ENCODE results near the gene TM7SF3.
A peak's percentile ranks its signal among the peaks of the same experiment; 100 is the strongest.

Gene TM7SF3

GRCh38 chr12:27006797-27007467 is 7.3 kb downstream of the TM7SF3 start:
- ATAC-seq = no peak
- TF ChIP-seq SNAI2 (CRISPR knock-in tag; IDR thresholded peaks at IDR 0.05) (no peak), GLIS3 (CRISPR knock-in tag; IDR thresholded peaks at IDR 0.05) (no peak)

GRCh38 chr12:27005495-27005894 is 8.7 kb downstream of the TM7SF3 start:
- no peak for ATAC-seq
- TF ChIP-seq ESRRG (CRISPR knock-in tag; IDR thresholded peaks at IDR 0.05) (no peak), ARNTL (CRISPR knock-in tag; IDR thresholded peaks at IDR 0.05; ENCODE audit: borderline replicate concordance, low read depth) (no peak), ZNF565 (CRISPR knock-in tag; conservative IDR thresholded peaks at IDR 0.05; ENCODE audit: low read depth) (no peak), POU6F1 (CRISPR knock-in tag; IDR thresholded peaks at IDR 0.05; ENCODE audit: borderline replicate concordance, low read depth) (no peak)
- TF ChIP-seq, protein P1, sequence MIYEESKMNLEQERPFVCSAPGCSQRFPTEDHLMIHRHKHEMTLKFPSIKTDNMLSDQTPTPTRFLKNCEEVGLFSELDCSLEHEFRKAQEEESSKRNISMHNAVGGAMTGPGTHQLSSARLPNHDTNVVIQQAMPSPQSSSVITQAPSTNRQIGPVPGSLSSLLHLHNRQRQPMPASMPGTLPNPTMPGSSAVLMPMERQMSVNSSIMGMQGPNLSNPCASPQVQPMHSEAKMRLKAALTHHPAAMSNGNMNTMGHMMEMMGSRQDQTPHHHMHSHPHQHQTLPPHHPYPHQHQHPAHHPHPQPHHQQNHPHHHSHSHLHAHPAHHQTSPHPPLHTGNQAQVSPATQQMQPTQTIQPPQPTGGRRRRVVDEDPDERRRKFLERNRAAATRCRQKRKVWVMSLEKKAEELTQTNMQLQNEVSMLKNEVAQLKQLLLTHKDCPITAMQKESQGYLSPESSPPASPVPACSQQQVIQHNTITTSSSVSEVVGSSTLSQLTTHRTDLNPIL (CRISPR knock-in tag; IDR thresholded peaks at IDR 0.05; ENCODE audit: low read depth) = no peak

DNA sequence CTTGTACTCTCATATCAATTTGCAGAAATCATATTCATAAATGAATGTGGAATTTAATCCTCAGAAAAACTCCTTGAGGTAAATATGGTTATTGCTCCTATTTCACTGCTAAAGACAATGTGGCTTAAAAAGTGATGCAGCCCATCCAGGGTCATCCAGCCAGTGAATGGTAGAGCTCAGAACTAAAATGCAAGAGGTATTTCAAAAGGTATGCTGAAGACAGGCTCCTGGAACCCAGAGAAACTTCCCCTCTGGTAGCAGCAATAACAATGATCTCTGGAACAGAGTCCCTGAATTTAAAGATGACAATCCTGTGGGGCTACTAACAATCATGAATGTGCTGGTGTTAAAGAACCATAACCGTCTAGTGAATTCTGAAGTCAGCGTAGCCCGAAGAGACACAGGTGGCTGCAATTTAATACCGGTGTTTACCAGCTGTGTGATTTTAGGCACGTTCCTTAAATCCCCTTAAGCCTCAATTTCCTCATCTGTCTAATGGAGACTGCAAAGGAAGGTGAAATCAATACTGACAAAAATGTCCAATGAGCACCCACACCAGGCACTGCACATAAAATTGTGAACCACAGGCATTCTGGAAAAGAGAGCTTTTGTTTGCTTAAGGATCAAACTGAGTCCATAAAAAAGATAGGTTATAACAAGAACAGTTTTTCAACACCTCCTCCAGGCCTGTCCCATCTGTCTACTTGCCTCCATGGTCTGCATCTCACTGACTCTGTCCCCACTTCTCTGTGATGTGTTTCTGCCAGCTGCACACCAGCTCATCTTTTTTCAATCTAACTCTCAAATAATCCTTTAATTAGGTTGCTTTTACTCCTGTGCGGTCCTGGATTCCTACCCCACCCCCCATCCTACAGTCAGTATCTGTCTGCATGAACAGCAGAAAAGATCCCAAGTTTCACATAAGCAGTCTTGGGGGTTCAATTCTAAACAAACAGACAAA is 10.5 kb downstream of the TM7SF3 start:
- peak; percentile 22; the same call in 1 of the 2 replicates for TF ChIP-seq TCF4 (CRISPR knock-in tag; IDR thresholded peaks at IDR 0.05; ENCODE audit: borderline replicate concordance)
- no peak for TF ChIP-seq ISL1 (CRISPR knock-in tag; IDR thresholded peaks at IDR 0.05)
- no peak; the same call in 1 of the 2 replicates for TF ChIP-seq TSHZ2 (CRISPR knock-in tag; IDR thresholded peaks at IDR 0.05)
- TF ChIP-seq ZNF565 (CRISPR knock-in tag; conservative IDR thresholded peaks at IDR 0.05; ENCODE audit: low read depth) = no peak
- no peak; the same call in 2 of the 3 replicates for ATAC-seq

- ATAC-seq = no peak
- TF ChIP-seq SNAI2 (CRISPR knock-in tag; IDR thresholded peaks at IDR 0.05) (no peak), TCF4 (CRISPR knock-in tag; IDR thresholded peaks at IDR 0.05; ENCODE audit: borderline replicate concordance) (no peak)
- TF ChIP-seq, protein P2, sequence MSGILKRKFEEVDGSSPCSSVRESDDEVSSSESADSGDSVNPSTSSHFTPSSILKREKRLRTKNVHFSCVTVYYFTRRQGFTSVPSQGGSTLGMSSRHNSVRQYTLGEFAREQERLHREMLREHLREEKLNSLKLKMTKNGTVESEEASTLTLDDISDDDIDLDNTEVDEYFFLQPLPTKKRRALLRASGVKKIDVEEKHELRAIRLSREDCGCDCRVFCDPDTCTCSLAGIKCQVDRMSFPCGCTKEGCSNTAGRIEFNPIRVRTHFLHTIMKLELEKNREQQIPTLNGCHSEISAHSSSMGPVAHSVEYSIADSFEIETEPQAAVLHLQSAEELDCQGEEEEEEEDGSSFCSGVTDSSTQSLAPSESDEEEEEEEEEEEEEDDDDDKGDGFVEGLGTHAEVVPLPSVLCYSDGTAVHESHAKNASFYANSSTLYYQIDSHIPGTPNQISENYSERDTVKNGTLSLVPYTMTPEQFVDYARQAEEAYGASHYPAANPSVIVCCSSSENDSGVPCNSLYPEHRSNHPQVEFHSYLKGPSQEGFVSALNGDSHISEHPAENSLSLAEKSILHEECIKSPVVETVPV (CRISPR knock-in tag; IDR thresholded peaks at IDR 0.05) = no peak
Observed at GRCh38 chr12:27002141-27002540, 12.0 kb downstream of the TM7SF3 start.

GRCh38 chr12:27001663-27002062 is 12.5 kb downstream of the TM7SF3 start:
- TF ChIP-seq BACH2 (CRISPR knock-in tag; IDR thresholded peaks at IDR 0.05; ENCODE audit: borderline replicate concordance) = no peak
- TF ChIP-seq TSHZ2 (CRISPR knock-in tag; IDR thresholded peaks at IDR 0.05) = no peak
- no peak for TF ChIP-seq ISL1 (CRISPR knock-in tag; IDR thresholded peaks at IDR 0.05)
- TF ChIP-seq, protein P2 (CRISPR knock-in tag; IDR thresholded peaks at IDR 0.05) = no peak
- no peak for TF ChIP-seq OSR1 (CRISPR knock-in tag; IDR thresholded peaks at IDR 0.05)
- no peak for TF ChIP-seq CSDC2 (CRISPR knock-in tag; IDR thresholded peaks at IDR 0.05)
- no peak for TF ChIP-seq ZC3H10 (CRISPR knock-in tag; IDR thresholded peaks at IDR 0.05)
- no peak for TF ChIP-seq POU6F1 (CRISPR knock-in tag; IDR thresholded peaks at IDR 0.05; ENCODE audit: borderline replicate concordance, low read depth)
- TF ChIP-seq ESRRG (CRISPR knock-in tag; IDR thresholded peaks at IDR 0.05) = no peak
- no peak for TF ChIP-seq ZNF70 (CRISPR knock-in tag; IDR thresholded peaks at IDR 0.05)
- TF ChIP-seq GLIS3 (CRISPR knock-in tag; IDR thresholded peaks at IDR 0.05) = no peak
- no peak for TF ChIP-seq TCF4 (CRISPR knock-in tag; IDR thresholded peaks at IDR 0.05; ENCODE audit: borderline replicate concordance)
- no peak for ATAC-seq
